ENCODE data around the gene ZFP36L1. TPM values are rescaled to one million over a fixed set of nuclear protein-coding genes. Genes with fewer than 3 reads are reported as not detected.

ZFP36L1 gene
- total and polyA plus RNA-seq, 9 of the 15 experiments (the other 6 are each of a cell fraction or from before 2014, with no cell fraction given), result 1.3 to 26.6 (median 3.7) TPM

GRCh38 chr14:68781161-68782021 lies 11.5 kb downstream of the ZFP36L1 start (continued):
- TF ChIP-seq RNF219 (CRISPR knock-in tag; IDR thresholded peaks at IDR 0.05) (no peak), SPI1 (IDR thresholded peaks at IDR 0.05; ENCODE audit: borderline replicate concordance, low read depth, low read length) (0 out of 2 replicates have a peak, but pooled peaks have one; percentile 0), TARDBP (IDR thresholded peaks at IDR 0.05) (no peak), ZNF830 (CRISPR knock-in tag; IDR thresholded peaks at IDR 0.05) (no peak), SETDB1 (IDR thresholded peaks at IDR 0.05; ENCODE audit: low read length) (no peak), KHSRP (IDR thresholded peaks at IDR 0.05) (no peak), ZNF175 (CRISPR knock-in tag; IDR thresholded peaks at IDR 0.05; ENCODE audit: low read depth) (no peak), SIN3A (IDR thresholded peaks at IDR 0.05; ENCODE audit: borderline replicate concordance in 2 of 2, control insufficient read depth in 1 of 2, low read depth in 2 of 2, low read length in 2 of 2) (no peak), SOX6 (IDR thresholded peaks at IDR 0.05) (no peak), POLR2AphosphoS5 (IDR thresholded peaks at IDR 0.05; ENCODE audit: control insufficient read depth, insufficient read depth, low read depth, low read length) (0 out of 2 replicates have a peak, but pooled peaks have one; percentile 31), REST (IDR thresholded peaks at IDR 0.05; ENCODE audit: borderline replicate concordance) (no peak), REST (CRISPR knock-in tag; IDR thresholded peaks at IDR 0.05; ENCODE audit: low read depth) (no peak), ZSCAN29 (IDR thresholded peaks at IDR 0.05) (no peak)
- TF ChIP-seq, protein P1, sequence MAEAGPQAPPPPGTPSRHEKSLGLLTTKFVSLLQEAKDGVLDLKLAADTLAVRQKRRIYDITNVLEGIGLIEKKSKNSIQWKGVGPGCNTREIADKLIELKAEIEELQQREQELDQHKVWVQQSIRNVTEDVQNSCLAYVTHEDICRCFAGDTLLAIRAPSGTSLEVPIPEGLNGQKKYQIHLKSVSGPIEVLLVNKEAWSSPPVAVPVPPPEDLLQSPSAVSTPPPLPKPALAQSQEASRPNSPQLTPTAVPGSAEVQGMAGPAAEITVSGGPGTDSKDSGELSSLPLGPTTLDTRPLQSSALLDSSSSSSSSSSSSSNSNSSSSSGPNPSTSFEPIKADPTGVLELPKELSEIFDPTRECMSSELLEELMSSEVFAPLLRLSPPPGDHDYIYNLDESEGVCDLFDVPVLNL (CRISPR knock-in tag; IDR thresholded peaks at IDR 0.05; ENCODE audit: low read depth), result no peak
- TF ChIP-seq, protein P2, sequence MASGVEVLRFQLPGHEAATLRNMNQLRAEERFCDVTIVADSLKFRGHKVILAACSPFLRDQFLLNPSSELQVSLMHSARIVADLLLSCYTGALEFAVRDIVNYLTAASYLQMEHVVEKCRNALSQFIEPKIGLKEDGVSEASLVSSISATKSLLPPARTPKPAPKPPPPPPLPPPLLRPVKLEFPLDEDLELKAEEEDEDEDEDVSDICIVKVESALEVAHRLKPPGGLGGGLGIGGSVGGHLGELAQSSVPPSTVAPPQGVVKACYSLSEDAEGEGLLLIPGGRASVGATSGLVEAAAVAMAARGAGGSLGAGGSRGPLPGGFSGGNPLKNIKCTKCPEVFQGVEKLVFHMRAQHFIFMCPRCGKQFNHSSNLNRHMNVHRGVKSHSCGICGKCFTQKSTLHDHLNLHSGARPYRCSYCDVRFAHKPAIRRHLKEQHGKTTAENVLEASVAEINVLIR (CRISPR knock-in tag; IDR thresholded peaks at IDR 0.05), result no peak
